Calu3 (cell line): ENCODE data around the gene SLC8A2. TPM values are rescaled to one million over a fixed set of nuclear protein-coding genes. Genes with fewer than 3 reads are reported as not detected.

Source experiments
- BruUV-seq: library from RNA; stranded (reverse); fragments of 400-500 nt; replicated peaks from 2 replicates; lab custom pipeline; 2021; lab: Mats Ljungman, UMichigan
- CTCF ChIA-PET: fragments of 300-600 bp; sonication (Branson Sonifier 250); formaldehyde crosslinking; loops from one replicate; lab custom pipeline; 2022; ENCODE audit warnings: antibody characterized with exemption; lab: Charles Lee
- DNase-seq: peaks from one replicate; pipeline ENCODE4 v3.0.0; 2022
- H3K27ac Mint-ChIP-seq: one replicate; pipeline ENCODE4 v1.8.0; 2022; ENCODE audit warnings: mixed read lengths; ENCODE audit not compliant: unreplicated experiment
- H3K27me3 Mint-ChIP-seq: one replicate; pipeline ENCODE4 v1.8.0; 2022; ENCODE audit warnings: mixed read lengths; ENCODE audit not compliant: unreplicated experiment
- H3K36me3 Mint-ChIP-seq: one replicate; pipeline ENCODE4 v1.8.0; 2022; ENCODE audit warnings: mild to moderate bottlenecking, moderate library complexity, mixed read lengths; ENCODE audit not compliant: insufficient read depth, unreplicated experiment
- H3K4me1 Mint-ChIP-seq: one replicate; pipeline ENCODE4 v1.8.0; 2022; ENCODE audit warnings: mild to moderate bottlenecking, low read depth, mixed read lengths; ENCODE audit not compliant: unreplicated experiment
- H3K4me3 Mint-ChIP-seq: one replicate; pipeline ENCODE4 v1.8.0; 2022; ENCODE audit warnings: mild to moderate bottlenecking, low read depth, moderate library complexity, mixed read lengths; ENCODE audit not compliant: unreplicated experiment
- H3K9me3 Mint-ChIP-seq: one replicate; pipeline ENCODE4 v1.8.0; 2022; ENCODE audit warnings: low read depth, mixed read lengths; ENCODE audit not compliant: unreplicated experiment
- CTCF ChIP-seq: fragments of 200-600 bp; IDR thresholded peaks from one replicate; pipeline ENCODE4 v1.8.0; 2022; ENCODE audit warnings: antibody characterized with exemption; ENCODE audit not compliant: unreplicated experiment
- intact Hi-C: fragments of 100-400 bp; cut with micrococcal nuclease; formaldehyde crosslinking; loops from one replicate; pipeline ENCODE4 v1.10.0; 2022; ENCODE audit not compliant: unreplicated experiment
- total RNA-seq: library from RNA; stranded (reverse); gene quantifications from 2 replicates; pipeline ENCODE4 v1.2.3, GENCODE V29; 2022

SLC8A2 gene
- total RNA-seq, 1 experiment from 2014 or later: 0.33 TPM

GRCh38 chr19:47483800-47484690 is 12.4 kb upstream of the SLC8A2 start, which contains the start of gene KPTN:
TSS of gene KPTN (minus strand) at chr19:47484219. CDS start at chr19:47484160, 59 bp downstream.
- peak; percentile 99 for TF ChIP-seq CTCF
- intact Hi-C loops: no loop called here
- peak; percentile 94 for DNase-seq
- Mint-ChIP-seq H3K4me1 (peaks cover 14% of the 10 kb centered on the region), H3K4me3 (peak within 1 kb of the TSS; percentile 97), H3K36me3 (peaks cover 47% of the 10 kb centered on the region), H3K27me3 (no peaks in the 10 kb centered on the region), H3K27ac (peak within 1 kb of the TSS; percentile 100), H3K9me3 (no peaks in the 10 kb centered on the region)
- CTCF ChIA-PET: interaction anchor here (0.6 to 2.1 kb wide), 16 partner anchors 21 to 340 kb away, joined by 3 to 21 read pairs (median 4); partner anchors contain the start of genes DHX34 and NAPA
- TSS peak; percentile 23 for BruUV-seq

- CTCF ChIA-PET: interaction anchor here (0.6 to 2.1 kb wide), 10 partner anchors 21 to 224 kb away, joined by 3 to 21 read pairs (median 5); partner anchors contain the start of genes DHX34 and NAPA
- Mint-ChIP-seq H3K27ac (peak overlapping the region; percentile 100), H3K9me3 (no peaks in the 10 kb centered on the region), H3K27me3 (no peaks in the 10 kb centered on the region), H3K36me3 (peaks cover 40% of the 10 kb centered on the region), H3K4me3 (peak overlapping the region; percentile 97), H3K4me1 (peaks cover 14% of the 10 kb centered on the region)
- DNase-seq: no peak
- no peak for TF ChIP-seq CTCF
- intact Hi-C loops: no loop called here
- BruUV-seq: no TSS peak
Observed at GRCh38 chr19:47483200-47483599, 11.5 kb upstream of the SLC8A2 start.

- Mint-ChIP-seq H3K4me1 (peaks cover 14% of the 10 kb centered on the region), H3K4me3 (no peak overlapping the region), H3K36me3 (peaks cover 27% of the 10 kb centered on the region), H3K27ac (no peak overlapping the region), H3K27me3 (no peaks in the 10 kb centered on the region), H3K9me3 (no peaks in the 10 kb centered on the region)
- no TSS peak for BruUV-seq
- intact Hi-C loops: no loop called here
- no peak for TF ChIP-seq CTCF
- DNase-seq: no peak
- CTCF ChIA-PET: no interaction called here
Observed at GRCh38 chr19:47481460-47482052, 9.9 kb upstream of the SLC8A2 start.

GRCh38 chr19:47480658-47481057 is 9.0 kb upstream of the SLC8A2 start:
- intact Hi-C loops: no loop called here
- Mint-ChIP-seq H3K27me3 (no peaks in the 10 kb centered on the region), H3K27ac (no peak overlapping the region), H3K9me3 (no peaks in the 10 kb centered on the region), H3K36me3 (peaks cover 26% of the 10 kb centered on the region), H3K4me1 (peaks cover 14% of the 10 kb centered on the region), H3K4me3 (no peak overlapping the region)
- no peak for TF ChIP-seq CTCF
- DNase-seq: no peak
- CTCF ChIA-PET: interaction anchor here (0.6 kb wide), 1 partner anchor 637 kb away, joined by 3 read pairs; no protein-coding TSS in a partner anchor
- no TSS peak for BruUV-seq
